HepG2 (cell line): ENCODE measurements around the gene STAB2. TPM values are rescaled to one million over a fixed set of nuclear protein-coding genes. Genes with fewer than 3 reads are reported as not detected.

Experiments
- ATAC-seq: fragments of 200-7000 bp; cut with Tn5 transposase; 3 replicates; pipeline ENCODE4 v1.9.1; 2020; ENCODE audit warnings: mild to moderate bottlenecking, moderate library complexity
- BruUV-seq: library from RNA; stranded (reverse); fragments of 400-500 nt; replicated peaks from 2 replicates; lab custom pipeline; 2021; lab: Mats Ljungman, UMichigan
- CTCF ChIA-PET: fragments of 300-600 bp; formaldehyde crosslinking; extraction: SDS; loops from one replicate; lab custom pipeline; 2021; ENCODE audit warnings: low total read pairs, inconsistent platforms, low intra/inter-chr PET ratio; lab: Yijun Ruan, JAX
- POLR2A ChIA-PET: fragments of 350-600 bp; sonication (Branson Sonifier 250); formaldehyde crosslinking; loops from one replicate; lab custom pipeline; 2020; ENCODE audit warnings: antibody characterized with exemption, inconsistent platforms; lab: Yijun Ruan, JAX
- DNase-seq: peaks from one replicate; pipeline ENCODE4 v3.0.0-alpha.2; 2015; ENCODE audit warnings: low spot score
- FAIRE-seq: peaks from 3 replicates; lab custom pipeline; 2011; peaks lifted over from hg19 to GRCh38; lab: Jason Lieb, UNC
- H2AFZ ChIP-seq: one replicate; pipeline ENCODE4 v1.6.1; 2011; ENCODE audit warnings: low read length, inconsistent platforms
- H3K27ac ChIP-seq: fragments of 300-600 bp; 3 replicates; pipeline ENCODE4 v1.8.0; 2011; ENCODE audit warnings: mixed run types, mild to moderate bottlenecking, mixed read lengths, low read length, inconsistent platforms; ENCODE audit not compliant: insufficient read depth; ENCODE audit errors: extremely low read length
- H3K27me3 ChIP-seq, 2 experiments: fragments of 200-600 bp in 1 of 2; 2 replicates in 1 of 2; 3 replicates in 1 of 2; pipeline versions ENCODE4 v1.6.0 to v1.8.0; 2011; ENCODE audit warnings: low read length in 2 of 2, mild to moderate bottlenecking in 2 of 2, moderate library complexity in 2 of 2, inconsistent platforms in 1 of 2; ENCODE audit not compliant: insufficient read depth in 2 of 2, control insufficient read depth in 1 of 2
- H3K36me3 ChIP-seq, 2 experiments: fragments of 200-600 bp in 1 of 2; replicated peaks in 1 of 2; 2 replicates in 1 of 2; 3 replicates in 1 of 2; pipeline versions ENCODE4 v1.5.1 to v1.8.0; 2011; ENCODE audit warnings: low read length in 2 of 2, inconsistent platforms in 1 of 2; ENCODE audit not compliant: insufficient read depth in 2 of 2, control insufficient read depth in 1 of 2
- H3K4me1 ChIP-seq: 2 replicates; pipeline ENCODE4 v1.5.1; 2012; ENCODE audit warnings: low read length, inconsistent platforms; ENCODE audit not compliant: insufficient read depth
- H3K4me2 ChIP-seq: 2 replicates; pipeline ENCODE4 v1.6.0; 2011; ENCODE audit warnings: low read depth, low read length, inconsistent platforms
- H3K4me3 ChIP-seq, 3 experiments: fragments of 200-600 bp in 1 of 3; sonication (generic), shearing (Covaris generic) in 1 of 3; replicated peaks in 1 of 3; 2 replicates each; pipeline ENCODE4 v1.5.1; 2011 to 2016; ENCODE audit warnings: low read length in 3 of 3, inconsistent platforms in 2 of 3, low read depth in 2 of 3, mild to moderate bottlenecking in 2 of 3, control low read depth in 1 of 3, mixed read lengths in 1 of 3; ENCODE audit not compliant: insufficient read depth in 1 of 3
- H3K79me2 ChIP-seq: one replicate; pipeline ENCODE4 v1.6.1; 2011; ENCODE audit warnings: low read length, inconsistent platforms; ENCODE audit not compliant: insufficient read depth
- H3K9ac ChIP-seq: 2 replicates; pipeline ENCODE4 v1.6.0; 2011; ENCODE audit warnings: mild to moderate bottlenecking, low read depth, low read length, inconsistent platforms; ENCODE audit not compliant: insufficient read depth
- H3K9me3 ChIP-seq: 2 replicates; pipeline ENCODE4 v1.5.1; 2012; ENCODE audit warnings: mild to moderate bottlenecking, low read length
- H4K20me1 ChIP-seq: 2 replicates; pipeline ENCODE4 v1.6.0; 2011; ENCODE audit warnings: inconsistent platforms, mild to moderate bottlenecking, low read length, moderate library complexity; ENCODE audit not compliant: insufficient read depth
- EP300 ChIP-seq, 3 experiments: sonication (generic) in 1 of 3; formaldehyde crosslinking in 1 of 3; IDR thresholded peaks; 2 replicates each; pipeline versions ENCODE4 v1.5.1 to v1.6.1; 2011 to 2020; ENCODE audit warnings: low read depth in 2 of 3, low read length in 2 of 3, borderline replicate concordance in 1 of 3, improper control_type of control experiment in 1 of 3, mild to moderate bottlenecking in 1 of 3, missing genetic modification reagents in 1 of 3, moderate library complexity in 1 of 3
- ETS1 ChIP-seq: sonication (generic); formaldehyde crosslinking; IDR thresholded peaks from 2 replicates; pipeline ENCODE4 v1.4.0; 2020; ENCODE audit warnings: missing genetic modification reagents
- GLMP ChIP-seq: sonication (generic); formaldehyde crosslinking; IDR thresholded peaks from 2 replicates; pipeline ENCODE4 v1.9.0; 2021; ENCODE audit warnings: missing genetic modification reagents, mild to moderate bottlenecking, borderline replicate concordance
- IRX3 ChIP-seq: sonication (generic); formaldehyde crosslinking; IDR thresholded peaks from 2 replicates; pipeline ENCODE4 v1.8.1; 2023; ENCODE audit warnings: mild to moderate bottlenecking, low read depth, missing genetic modification reagents, borderline replicate concordance
- MED13 ChIP-seq: sonication (generic); formaldehyde crosslinking; IDR thresholded peaks from 2 replicates; pipeline ENCODE4 v1.5.0; 2020; ENCODE audit warnings: missing genetic modification reagents
- NKX3-1 ChIP-seq: sonication (generic); formaldehyde crosslinking; IDR thresholded peaks from 2 replicates; pipeline ENCODE4 v1.5.0; 2020; ENCODE audit warnings: missing genetic modification reagents
- RARA ChIP-seq: IDR thresholded peaks from 2 replicates; pipeline ENCODE4 v1.6.1; 2016; ENCODE audit warnings: missing genetic modification reagents, missing compliant biosample characterization
- SMYD3 ChIP-seq: sonication (generic); formaldehyde crosslinking; IDR thresholded peaks from 2 replicates; pipeline ENCODE4 v1.8.1; 2023; ENCODE audit warnings: mild to moderate bottlenecking, missing genetic modification reagents
- SNAPC5 ChIP-seq: sonication (generic); formaldehyde crosslinking; IDR thresholded peaks from 2 replicates; pipeline ENCODE4 v1.8.1; 2023; ENCODE audit warnings: mild to moderate bottlenecking, missing genetic modification reagents, borderline replicate concordance
- TRIM22 ChIP-seq: fragments of 450-650 bp; IDR thresholded peaks from 2 replicates; pipeline ENCODE4 v1.6.1; 2017
- ZNF12 ChIP-seq: sonication (generic); formaldehyde crosslinking; IDR thresholded peaks from 2 replicates; pipeline ENCODE4 v1.5.0; 2020; ENCODE audit warnings: missing genetic modification reagents
- ZNF317 ChIP-seq: sonication (generic); formaldehyde crosslinking; IDR thresholded peaks from 2 replicates; pipeline ENCODE4 v1.5.0; 2020; ENCODE audit warnings: mild to moderate bottlenecking, missing genetic modification reagents
- ZNF501 ChIP-seq: sonication (generic); formaldehyde crosslinking; IDR thresholded peaks from 2 replicates; pipeline ENCODE4 v1.5.1; 2020; ENCODE audit warnings: mild to moderate bottlenecking, moderate library complexity, missing genetic modification reagents
- ZNF577 ChIP-seq: sonication (generic); formaldehyde crosslinking; IDR thresholded peaks from 2 replicates; pipeline ENCODE4 v1.4.0; 2020; ENCODE audit warnings: mild to moderate bottlenecking, low read depth, missing genetic modification reagents, borderline replicate concordance
- ZNF597 ChIP-seq: sonication (generic); formaldehyde crosslinking; IDR thresholded peaks from 2 replicates; pipeline ENCODE4 v1.5.0; 2020; ENCODE audit warnings: missing genetic modification reagents
- ZNF720 ChIP-seq: sonication (generic); formaldehyde crosslinking; IDR thresholded peaks from 2 replicates; pipeline ENCODE4 v1.4.0; 2020; ENCODE audit warnings: missing genetic modification reagents
- WGBS: methylation state at CpG from one replicate; pipeline ENCODE4 v1.1.6; 2017; ENCODE audit warnings: low lambda C conversion rate; 5-methylcytosine and 5-hydroxymethylcytosine counted together
- in situ Hi-C: cut with HindIII; loops from 2 replicates; pipeline ENCODE4 v1.10.0; 2017; ENCODE audit warnings: low pct_unique_long_range_greater_than_20kb; ENCODE audit not compliant: extremely low pct_ligation_motif_present
- intact Hi-C: fragments of 100-400 bp; cut with micrococcal nuclease; formaldehyde crosslinking; loops from one replicate; pipeline ENCODE4 v1.10.0; 2022; ENCODE audit not compliant: unreplicated experiment
- polyA plus RNA-seq, 8 experiments: library from polyadenylated mRNA; depleted of rRNA in 3 of 8; stranded (reverse) in 7 of 8; unstranded in 1 of 8; fragments of >200 nt; fragmentation: Illumina TruSeq in 4 of 8; extraction: Trizol in 4 of 8; gene quantifications; 2 replicates each; pipeline versions ENCODE4 v1.2.1 to v1.2.3, GENCODE V29; 2011 to 2016; ENCODE audit warnings: low read depth in 4 of 8, missing spikeins in 1 of 8, mixed read lengths in 1 of 8; ENCODE audit not compliant: insufficient read depth in 1 of 8
- total RNA-seq, 5 experiments: library from RNA; depleted of rRNA; stranded (reverse); fragments of >200 nt; fragmentation: Illumina TruSeq; extraction: Trizol; gene quantifications; 2 replicates each; pipeline ENCODE4 v1.2.3, GENCODE V29; 2016; ENCODE audit warnings: low read depth in 1 of 5

Gene STAB2
- total and polyA plus RNA-seq, 2 of the 13 experiments (the other 11 are each of a cell fraction or from before 2014, with no cell fraction given) = not detected

- TF ChIP-seq ZNF597 (CRISPR knock-in tag) = no peak
- TF ChIP-seq ZNF720 = no peak
- TF ChIP-seq ZNF12 (CRISPR knock-in tag) = no peak
- no peak for TF ChIP-seq SMYD3 (CRISPR knock-in tag)
- no peak for TF ChIP-seq EP300 (IDR thresholded peaks at IDR 0.05; ENCODE audit: low read depth in 2 of 2, low read length in 2 of 2)
- TF ChIP-seq EP300 (CRISPR knock-in tag; IDR thresholded peaks at IDR 0.05; ENCODE audit: borderline replicate concordance) = no peak
- no peak for TF ChIP-seq RARA (CRISPR knock-in tag)
- TF ChIP-seq SNAPC5 (CRISPR knock-in tag) = no peak
- no peak for TF ChIP-seq TRIM22
Observed at GRCh38 chr12:103656291-103656690, 69.2 kb downstream of the STAB2 start (continued).

GRCh38 chr12:103657331-103657730 is 70.3 kb downstream of the STAB2 start:
- CTCF ChIA-PET = no interaction called here
- H3K4me2 ChIP-seq = no peak overlapping the region
- intact Hi-C loops = no loop called here
- TF ChIP-seq ETS1 (CRISPR knock-in tag) = no peak
- no peak for TF ChIP-seq ZNF577 (CRISPR knock-in tag)
- TF ChIP-seq GLMP (CRISPR knock-in tag) = no peak
- TF ChIP-seq SNAPC5 (CRISPR knock-in tag) = no peak
- no peak for TF ChIP-seq ZNF501 (CRISPR knock-in tag)
- TF ChIP-seq ZNF317 (CRISPR knock-in tag) = no peak
- TF ChIP-seq NKX3-1 (CRISPR knock-in tag) = no peak
- no peak for TF ChIP-seq IRX3 (CRISPR knock-in tag)
- no peak for TF ChIP-seq MED13 (CRISPR knock-in tag)

More at GRCh38 chr12:103657331-103657730, 70.3 kb downstream of the STAB2 start:
- Histone ChIP-seq H3K79me2 (no peaks in the 10 kb centered on the region), H2AFZ (no peak overlapping the region), H3K4me3 (no peak overlapping the region), H3K27me3 (0 out of 5 replicates have a peak, but pooled peaks cover 0 to 6% of the 10 kb centered on the region in 2 experiments), H3K9me3 (no peaks in the 10 kb centered on the region), H3K9ac (no peak overlapping the region), H3K36me3 (no peaks in the 10 kb centered on the region), H3K27ac (no peak overlapping the region), H4K20me1 (no peaks in the 10 kb centered on the region), H3K4me1 (no peaks in the 10 kb centered on the region)
- FAIRE-seq (no peak), ATAC-seq (no peak), DNase-seq (no peak)
- 4% methylated on average over 2 of the region's 2 CpGs for WGBS
- no TSS peak for BruUV-seq
- POLR2A ChIA-PET = no interaction called here
- in situ Hi-C loops = no loop called here
